Fibroblast of skin of back (primary cell): ENCODE measurements around the gene PEMT.
"Not testable (repeated sequence)": the region's sequence is repeated elsewhere in the genome, so short reads cannot be mapped to it uniquely, and the experiment has no call there.

ENCODE experiments used
- DNase-seq: peaks from one replicate; pipeline ENCODE4 v3.0.0-alpha.2; 2013

The PEMT gene

GRCh38 chr17:17500999-17501605, 90.4 kb downstream of the PEMT start:
- DNase-seq: no peak

- DNase-seq: no peak
Observed at GRCh38 chr17:17499402-17500145, 91.9 kb downstream of the PEMT start.

GRCh38 chr17:17498606-17499301, 92.8 kb downstream of the PEMT start:
- no peak for DNase-seq

- no peak for DNase-seq
Observed at GRCh38 chr17:17497845-17498520, 93.5 kb downstream of the PEMT start.

GRCh38 chr17:17497065-17497844, 94.3 kb downstream of the PEMT start:
- DNase-seq: peak; percentile 17

- peak; percentile 81 for DNase-seq
Observed at GRCh38 chr17:17496189-17497064, 95.1 kb downstream of the PEMT start, which contains the start of gene RASD1. RASD1 (minus strand) TSS chr17:17496395; CDS start chr17:17496181, 214 bp downstream.

- DNase-seq: peak; percentile 9
Observed at GRCh38 chr17:17495536-17496188, 95.8 kb downstream of the PEMT start.

GRCh38 chr17:17494870-17495535, 96.5 kb downstream of the PEMT start:
- DNase-seq: peak; percentile 50

- no peak for DNase-seq
Observed at GRCh38 chr17:17494499-17494869, 97.0 kb downstream of the PEMT start.

GRCh38 chr17:17493986-17494466, 97.5 kb downstream of the PEMT start:
- DNase-seq: no peak

- DNase-seq: no peak
Observed at GRCh38 chr17:17493249-17493985, 98.1 kb downstream of the PEMT start.

GRCh38 chr17:17492571-17492970, 98.9 kb downstream of the PEMT start:
- no peak for DNase-seq

- no peak for DNase-seq
Observed at GRCh38 chr17:17492085-17492484, 99.4 kb downstream of the PEMT start.

- DNase-seq: no peak
Observed at GRCh38 chr17:17491546-17491988, 99.9 kb downstream of the PEMT start.

- DNase-seq: no peak
Observed at GRCh38 chr17:17491031-17491471, 100.5 kb downstream of the PEMT start.

GRCh38 chr17:17487998-17488397, 103.5 kb downstream of the PEMT start:
- no peak for DNase-seq

- DNase-seq: not testable (repeated sequence)
Observed at GRCh38 chr17:17486416-17486815, 105.1 kb downstream of the PEMT start.

- DNase-seq: no peak
Observed at GRCh38 chr17:17485420-17485819, 106.1 kb downstream of the PEMT start.

- DNase-seq: peak; percentile 7
Observed at GRCh38 chr17:17484451-17484899, 107.0 kb downstream of the PEMT start.
